PFSK-1 (cell line): ENCODE data around the gene HEATR9.
A peak's percentile ranks its signal among the peaks of the same experiment; 100 is the strongest.

Experiments
- FOXP2 ChIP-seq: optimal IDR thresholded peaks from 2 replicates; pipeline ENCODE3; 2011; ENCODE audit warnings: borderline replicate concordance, control low read depth, inconsistent platforms; ENCODE audit not compliant: insufficient read depth; ENCODE audit errors: extremely low read length, extremely low read depth
- POLR2AphosphoS5 ChIP-seq: IDR thresholded peaks from 2 replicates; pipeline ENCODE4 v1.6.1; 2012; ENCODE audit warnings: low read depth, mild to moderate bottlenecking, control low read depth, low read length, moderate library complexity
- REST ChIP-seq, 2 experiments: IDR thresholded peaks; 2 replicates each; pipeline versions ENCODE4 v1.6.1 to v1.8.0; 2011 to 2012; ENCODE audit warnings: low read depth in 2 of 2, low read length in 2 of 2, control low read depth in 1 of 2, inconsistent platforms in 1 of 2, mild to moderate bottlenecking in 1 of 2, moderate library complexity in 1 of 2; ENCODE audit not compliant: insufficient read depth in 1 of 2
- SIN3A ChIP-seq: IDR thresholded peaks from 2 replicates; pipeline ENCODE4 v1.6.1; 2012; ENCODE audit warnings: mild to moderate bottlenecking, low read length, moderate library complexity, borderline replicate concordance; ENCODE audit not compliant: insufficient read depth
- TAF1 ChIP-seq: IDR thresholded peaks from 2 replicates; pipeline ENCODE4 v1.6.1; 2012; ENCODE audit warnings: low read length, control low read depth, borderline replicate concordance; ENCODE audit not compliant: insufficient read depth

DNA sequence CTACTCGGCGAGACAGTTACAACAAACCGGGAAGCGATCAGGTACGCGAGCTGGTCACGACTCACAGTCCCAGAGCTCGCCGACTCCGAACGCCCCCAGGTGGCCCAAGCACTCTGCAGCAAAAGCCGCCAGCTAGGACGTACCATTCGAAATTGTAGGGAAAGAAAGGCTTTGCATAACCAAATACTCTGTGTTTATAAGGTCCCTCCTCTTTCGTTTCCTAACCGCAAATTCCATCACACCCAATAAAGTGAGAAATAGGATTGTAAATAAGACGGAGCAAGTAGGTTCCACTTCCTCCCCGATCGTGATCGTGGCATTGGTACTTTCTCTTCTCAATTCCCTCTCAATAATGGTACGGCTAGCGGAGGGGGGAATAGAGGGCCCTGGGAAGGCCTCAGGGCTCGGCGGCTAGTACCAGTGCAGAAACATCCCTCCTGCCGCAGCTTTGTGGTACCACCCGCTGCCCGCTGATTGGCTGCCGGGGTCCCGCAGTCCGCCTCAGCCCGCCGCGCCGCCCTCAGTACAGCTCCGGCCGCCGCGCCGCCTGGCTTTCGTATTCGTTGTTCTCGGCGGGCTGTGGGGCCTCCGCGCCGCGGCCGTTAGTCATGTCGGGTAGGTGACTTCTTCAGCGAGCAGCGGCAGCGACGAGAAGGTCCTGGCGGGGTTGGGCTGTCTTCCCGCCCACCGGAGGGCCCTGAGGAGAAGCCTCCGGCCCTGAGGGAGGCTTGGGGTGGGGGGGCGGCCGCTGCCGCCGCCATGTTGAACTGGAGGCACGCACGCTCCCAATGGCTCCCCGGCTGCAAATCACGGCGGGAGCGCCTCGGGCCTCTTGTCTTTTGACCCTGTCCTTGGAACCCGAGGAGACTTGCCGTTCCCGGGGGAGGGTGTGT is 59.5 kb downstream of the HEATR9 start, which contains the start of gene TAF15:
- TF ChIP-seq REST (IDR thresholded peaks at IDR 0.05; ENCODE audit: insufficient read depth in 1 of 2, low read depth in 2 of 2, low read length in 2 of 2): peak; percentile 36 to 74; a peak in 2 of 4 replicates
- TF ChIP-seq POLR2AphosphoS5: peak; percentile 98
- peak; percentile 88 for TF ChIP-seq TAF1
- no peak; the same call in 1 of the 2 replicates for TF ChIP-seq SIN3A
- peak; percentile 49 for TF ChIP-seq FOXP2
